GM12878 (cell line): ENCODE results near the gene SPG7. TPM values are rescaled to one million over a fixed set of nuclear protein-coding genes. Genes with fewer than 3 reads are reported as not detected.

Experiments
- ATAC-seq: fragments of 200-7000 bp; cut with Tn5 transposase; 3 replicates; pipeline ENCODE4 v1.9.1; 2020; ENCODE audit warnings: mild to moderate bottlenecking, moderate library complexity
- BruUV-seq: library from RNA; stranded (reverse); fragments of 400-500 nt; replicated peaks from 2 replicates; lab custom pipeline; 2021; lab: Mats Ljungman, UMichigan
- CTCF ChIA-PET: fragments of 300-600 bp; sonication (Branson Sonifier 250); formaldehyde crosslinking; extraction: SDS; loops from one replicate; lab custom pipeline; 2021; ENCODE audit warnings: inconsistent platforms; lab: Yijun Ruan, JAX
- POLR2A ChIA-PET: fragments of 350-600 bp; formaldehyde crosslinking; extraction: SDS; loops from one replicate; lab custom pipeline; 2021; ENCODE audit warnings: inconsistent platforms; lab: Charles Lee
- RAD21 ChIA-PET: fragments of 300-600 bp; sonication (Branson Sonifier 250); formaldehyde crosslinking; loops from one replicate; lab custom pipeline; 2023; ENCODE audit warnings: antibody characterized with exemption; ENCODE audit not compliant: unreplicated experiment; lab: Charles Lee
- SMC1A ChIA-PET: fragments of 300-600 bp; sonication (Branson Sonifier 250); formaldehyde crosslinking; loops from one replicate; lab custom pipeline; 2023; ENCODE audit not compliant: unreplicated experiment, uncharacterized antibody; lab: Charles Lee
- DNase-seq: peaks from one replicate; pipeline ENCODE4 v3.0.0-alpha.2; 2011; ENCODE audit warnings: low read depth, low spot score
- FAIRE-seq: peaks from 3 replicates; lab custom pipeline; 2011; peaks lifted over from hg19 to GRCh38; lab: Jason Lieb, UNC
- H2AFZ ChIP-seq: 2 replicates; pipeline ENCODE4 v1.6.0; 2011; ENCODE audit warnings: low read depth, low read length, control low read depth; ENCODE audit not compliant: control insufficient read depth
- H3K27ac ChIP-seq: 2 replicates; pipeline ENCODE4 v1.5.1; 2011; ENCODE audit warnings: control low read depth; ENCODE audit not compliant: control insufficient read depth, insufficient read depth
- H3K27me3 ChIP-seq, 2 experiments: replicated peaks in 1 of 2; 2 replicates each; pipeline versions ENCODE4 v1.6.0 to v1.6.1; 2011; ENCODE audit warnings: low read length in 1 of 2; ENCODE audit not compliant: control insufficient read depth in 2 of 2, insufficient read depth in 2 of 2
- H3K36me3 ChIP-seq, 2 experiments: 2 replicates each; pipeline ENCODE4 v1.5.1; 2011; ENCODE audit warnings: low read length in 1 of 2; ENCODE audit not compliant: control insufficient read depth in 2 of 2, insufficient read depth in 2 of 2
- H3K4me1 ChIP-seq: 2 replicates; pipeline ENCODE4 v1.6.1; 2011; ENCODE audit warnings: mild to moderate bottlenecking, low read length, moderate library complexity, mixed read lengths; ENCODE audit not compliant: control insufficient read depth, insufficient read depth
- H3K4me2 ChIP-seq: 2 replicates; pipeline ENCODE4 v1.6.0; 2011; ENCODE audit warnings: control low read depth; ENCODE audit not compliant: control insufficient read depth, insufficient read depth
- H3K4me3 ChIP-seq: fragments of 200-600 bp; sonication (generic); 2 replicates; pipeline ENCODE4 v1.5.1; 2016
- H3K79me2 ChIP-seq: 2 replicates; pipeline ENCODE4 v1.6.0; 2011; ENCODE audit warnings: low read length; ENCODE audit not compliant: control insufficient read depth, insufficient read depth
- H3K9ac ChIP-seq: 2 replicates; pipeline ENCODE4 v1.8.0; 2011; ENCODE audit warnings: low read length, control low read depth, mixed read lengths; ENCODE audit not compliant: control insufficient read depth, insufficient read depth
- H3K9me3 ChIP-seq: replicated peaks from 3 replicates; pipeline ENCODE4 v1.5.1; 2011; ENCODE audit warnings: mild to moderate bottlenecking, low read length; ENCODE audit not compliant: control insufficient read depth, insufficient read depth
- H4K20me1 ChIP-seq: 2 replicates; pipeline ENCODE4 v1.6.0; 2011; ENCODE audit not compliant: control insufficient read depth, insufficient read depth
- ATF2 ChIP-seq: IDR thresholded peaks from 2 replicates; pipeline ENCODE4 v1.6.1; 2012; ENCODE audit warnings: low read length, inconsistent platforms
- ATF7 ChIP-seq: fragments of 450-650 bp; IDR thresholded peaks from 2 replicates; pipeline ENCODE4 v1.6.1; 2016; ENCODE audit warnings: low read depth, mild to moderate bottlenecking
- CUX1 ChIP-seq: IDR thresholded peaks from 2 replicates; pipeline ENCODE4 v1.6.1; 2012; ENCODE audit warnings: improper control_type of control experiment, low read depth, low read length; ENCODE audit not compliant: insufficient replicate concordance
- FOXM1 ChIP-seq: IDR thresholded peaks from 2 replicates; pipeline ENCODE4 v1.6.1; 2012; ENCODE audit warnings: low read depth, mild to moderate bottlenecking, inconsistent platforms, low read length, moderate library complexity
- IKZF1 ChIP-seq: fragments of 450-650 bp; conservative IDR thresholded peaks from 2 replicates; pipeline ENCODE4 v1.6.1; 2017; ENCODE audit warnings: antibody characterized with exemption, mild to moderate bottlenecking
- NBN ChIP-seq: fragments of 450-650 bp; IDR thresholded peaks from 2 replicates; pipeline ENCODE4 v1.6.1; 2016
- NFIC ChIP-seq: IDR thresholded peaks from 2 replicates; pipeline ENCODE4 v1.6.1; 2012; ENCODE audit warnings: low read depth, mild to moderate bottlenecking, inconsistent platforms, low read length, moderate library complexity
- REST ChIP-seq: IDR thresholded peaks from 2 replicates; pipeline ENCODE4 v1.6.1; 2012; ENCODE audit warnings: mild to moderate bottlenecking, low read depth, low read length
- SRF ChIP-seq, 2 experiments: IDR thresholded peaks; 2 replicates each; pipeline ENCODE4 v1.6.1; 2011; ENCODE audit warnings: low read depth in 2 of 2, low read length in 2 of 2, mild to moderate bottlenecking in 1 of 2, moderate library complexity in 1 of 2
- WRNIP1 ChIP-seq: IDR thresholded peaks from 2 replicates; pipeline ENCODE4 v1.6.1; 2011; ENCODE audit warnings: low read depth, low read length, improper control_type of control experiment, borderline replicate concordance
- WGBS: methylation state at CpG from one replicate; pipeline ENCODE4 v1.1.6; 2016; ENCODE audit warnings: low lambda C conversion rate; ENCODE audit not compliant: insufficient replicate concordance, insufficient coverage; ENCODE audit errors: missing lambda C conversion rate; 5-methylcytosine and 5-hydroxymethylcytosine counted together
- in situ Hi-C: fragments of 300-500 bp; cut with MboI; formaldehyde crosslinking; loops from 9 replicates; pipeline ENCODE4 v1.14.3; 2018; ENCODE audit warnings: mixed read lengths
- intact Hi-C: fragments of 100-400 bp; cut with micrococcal nuclease; formaldehyde crosslinking; loops from one replicate; pipeline ENCODE4 v1.14.2; 2022; ENCODE audit not compliant: unreplicated experiment
- polyA plus RNA-seq, 11 experiments: library from polyadenylated mRNA; depleted of rRNA in 4 of 11; unstranded in 6 of 11; stranded (reverse) in 5 of 11; fragments of >200 nt; fragmentation: Nextera tagmentation in 4 of 11; fragmentation: Illumina TruSeq in 1 of 11; extraction: Ambion mirVana in 4 of 11; extraction: Trizol in 1 of 11; gene quantifications; 1 replicate in 1 of 11; 2 replicates in 10 of 11; pipeline versions ENCODE4 v1.2.1 to v1.2.3, GENCODE V29; 2011 to 2016; ENCODE audit warnings: inconsistent platforms in 2 of 11, missing spikeins in 2 of 11, low read depth in 1 of 11
- total RNA-seq, 4 experiments: library from RNA; depleted of rRNA in 3 of 4; stranded (reverse); fragments of >200 nt in 3 of 4; fragmentation: Illumina TruSeq in 1 of 4; extraction: Trizol in 1 of 4; gene quantifications; 2 replicates each; pipeline versions ENCODE4 v1.2.1 to v1.2.3, GENCODE V29; 2013 to 2021

SPG7 gene
- total and polyA plus RNA-seq, 10 of the 15 experiments (the other 5 are each of a cell fraction or from before 2014, with no cell fraction given) = 5.9 to 75.9 (median 52.5) TPM

DNA sequence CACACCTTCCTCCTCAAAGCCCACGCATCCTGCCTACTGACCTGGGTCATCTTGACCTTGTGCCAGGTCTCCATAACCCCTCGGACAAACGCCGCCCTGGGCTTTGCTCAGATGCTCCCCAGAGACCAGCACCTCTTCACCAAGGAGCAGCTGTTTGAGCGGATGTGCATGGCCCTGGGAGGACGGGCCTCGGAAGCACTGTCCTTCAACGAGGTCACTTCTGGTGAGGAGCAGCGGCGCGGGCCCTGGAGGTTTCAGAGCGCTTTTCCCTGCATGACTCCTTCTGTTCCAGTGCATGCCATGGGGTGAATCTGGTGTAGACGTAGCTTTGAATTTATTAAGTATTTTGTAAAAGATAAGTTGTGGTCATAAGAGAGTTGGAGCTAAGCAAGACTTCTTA is 44.7 kb downstream of the SPG7 start:
- POLR2A ChIA-PET = no interaction called here
- no peaks in the 10 kb centered on the region for H4K20me1 ChIP-seq
- RAD21 ChIA-PET = no interaction called here

More for the DNA sequence above, 44.7 kb downstream of the SPG7 start:
- in situ Hi-C loops = no loop called here
- no peak overlapping the region for H3K9ac ChIP-seq
- no peak overlapping the region for H2AFZ ChIP-seq
- no peak for FAIRE-seq
- ChIA-PET CTCF (no interaction called here), SMC1A (no interaction called here)
- H3K4me3 ChIP-seq = no peak overlapping the region
- 97% methylated on average over 13 of the region's 13 CpGs for WGBS
- ATAC-seq = no peak
- H3K79me2 ChIP-seq = no peaks in the 10 kb centered on the region
- no peak overlapping the region for H3K4me2 ChIP-seq
- peaks cover 0 to 5% of the 10 kb centered on the region in 2 experiments; a peak in 3 of 4 replicates for H3K36me3 ChIP-seq
- BruUV-seq = no TSS peak
- no peak for DNase-seq
- no peaks in the 10 kb centered on the region for H3K4me1 ChIP-seq
- H3K27ac ChIP-seq = no peak overlapping the region
- intact Hi-C loops = no loop called here
- TF ChIP-seq ATF2 (no peak), CUX1 (no peak), SRF (IDR thresholded peaks at IDR 0.05; ENCODE audit: low read depth in 2 of 2, low read length in 2 of 2) (no peak), REST (no peak), NBN (no peak), FOXM1 (no peak), IKZF1 (no peak), ATF7 (no peak), NFIC (no peak), WRNIP1 (no peak)
- H3K9me3 ChIP-seq = no peaks in the 10 kb centered on the region
- no peaks in the 10 kb centered on the region for H3K27me3 ChIP-seq
